ENCODE measurements around the gene PPP2R5D. TPM values are rescaled to one million over a fixed set of nuclear protein-coding genes. Genes with fewer than 3 reads are reported as not detected.

Gene PPP2R5D
- total RNA-seq, 1 donor from 2014 or later = 24.5 TPM

DNA sequence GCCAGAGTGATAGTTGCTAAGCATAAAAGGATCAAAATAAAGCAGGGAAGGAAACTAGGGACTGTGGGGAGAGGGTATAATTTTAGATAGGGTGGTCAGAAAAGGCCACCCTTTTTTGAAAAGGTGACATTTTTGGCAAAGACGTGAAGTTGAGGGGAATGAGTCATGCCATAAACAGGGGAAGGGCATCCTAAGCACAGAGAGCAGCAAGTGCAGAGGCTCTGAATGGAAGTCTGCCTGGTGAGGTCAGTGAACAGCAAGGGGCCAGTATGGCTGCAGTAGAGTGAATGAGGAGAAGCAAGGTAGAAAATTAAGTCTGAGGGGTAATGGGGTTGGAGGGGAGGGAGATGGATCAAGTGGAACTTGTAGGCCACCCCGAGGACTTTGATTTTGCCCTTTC lies 77.5 kb downstream of the PPP2R5D start:
- DNase-seq = no peak
- Histone ChIP-seq H3K36me3 (peaks cover 51% of the 10 kb centered on the region), H3K4me1 (peaks cover 26% of the 10 kb centered on the region), H3K4me3 (no peak overlapping the region), H3K27me3 (ENCODE audit: low read depth) (no peaks in the 10 kb centered on the region), H3K27ac (no peak overlapping the region), H3K9me3 (no peaks in the 10 kb centered on the region)
- ATAC-seq = no peak
- TF ChIP-seq, protein P1, sequence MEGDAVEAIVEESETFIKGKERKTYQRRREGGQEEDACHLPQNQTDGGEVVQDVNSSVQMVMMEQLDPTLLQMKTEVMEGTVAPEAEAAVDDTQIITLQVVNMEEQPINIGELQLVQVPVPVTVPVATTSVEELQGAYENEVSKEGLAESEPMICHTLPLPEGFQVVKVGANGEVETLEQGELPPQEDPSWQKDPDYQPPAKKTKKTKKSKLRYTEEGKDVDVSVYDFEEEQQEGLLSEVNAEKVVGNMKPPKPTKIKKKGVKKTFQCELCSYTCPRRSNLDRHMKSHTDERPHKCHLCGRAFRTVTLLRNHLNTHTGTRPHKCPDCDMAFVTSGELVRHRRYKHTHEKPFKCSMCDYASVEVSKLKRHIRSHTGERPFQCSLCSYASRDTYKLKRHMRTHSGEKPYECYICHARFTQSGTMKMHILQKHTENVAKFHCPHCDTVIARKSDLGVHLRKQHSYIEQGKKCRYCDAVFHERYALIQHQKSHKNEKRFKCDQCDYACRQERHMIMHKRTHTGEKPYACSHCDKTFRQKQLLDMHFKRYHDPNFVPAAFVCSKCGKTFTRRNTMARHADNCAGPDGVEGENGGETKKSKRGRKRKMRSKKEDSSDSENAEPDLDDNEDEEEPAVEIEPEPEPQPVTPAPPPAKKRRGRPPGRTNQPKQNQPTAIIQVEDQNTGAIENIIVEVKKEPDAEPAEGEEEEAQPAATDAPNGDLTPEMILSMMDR (IDR thresholded peaks at IDR 0.05) = no peak
- intact Hi-C loops (cut with DNase I) = no loop called here

Other genes starting within 250 kb of the PPP2R5D start
- 19.3 TPM for gene TBCC, start 238.5 kb upstream of the PPP2R5D start, total RNA-seq
- gene BICRAL, start 202.5 kb upstream of the PPP2R5D start, total RNA-seq = 20.7 TPM
- 64.5 TPM for gene RPL7L1, start 105.0 kb upstream of the PPP2R5D start, total RNA-seq
- gene PTCRA, start 68.5 kb upstream of the PPP2R5D start, total RNA-seq = 9.8 TPM
- gene CNPY3, start 55.1 kb upstream of the PPP2R5D start, total RNA-seq = 84.0 TPM
- gene GNMT, start 23.8 kb upstream of the PPP2R5D start, total RNA-seq = 2.4 TPM
- 33.3 TPM for gene PEX6, start 5.4 kb upstream of the PPP2R5D start, total RNA-seq
- 44.8 TPM for gene MEA1, start 29.4 kb downstream of the PPP2R5D start, total RNA-seq
- 59.3 TPM for gene KLHDC3, start 29.7 kb downstream of the PPP2R5D start, total RNA-seq
- gene RRP36, start 37.1 kb downstream of the PPP2R5D start, total RNA-seq = 35.3 TPM
- 16.1 TPM for gene CUL7, start 69.3 kb downstream of the PPP2R5D start, total RNA-seq
- gene MRPL2, start 74.9 kb downstream of the PPP2R5D start, total RNA-seq = 40.1 TPM
- gene KLC4, start 75.1 kb downstream of the PPP2R5D start, total RNA-seq = 45.2 TPM
- 81.0 TPM for gene PTK7, start 91.7 kb downstream of the PPP2R5D start, total RNA-seq
- gene SRF, start 186.7 kb downstream of the PPP2R5D start, total RNA-seq = 29.2 TPM
- gene CUL9, start 197.6 kb downstream of the PPP2R5D start, total RNA-seq = 41.8 TPM
- gene DNPH1, start 244.9 kb downstream of the PPP2R5D start, total RNA-seq = 24.0 TPM